Stimulated activated CD4-positive, alpha-beta T cell treated with anti-CD3 and anti-CD28 coated beads, Interleukin-15, amount 100 ng/mL, for 48 hours (primary cell): Measurements from ENCODE around the gene MAPKAPK2.

Source experiments
- DNase-seq, 2 donors: peaks; one replicate each; pipeline ENCODE4 v3.0.0-alpha.2; 2020; ENCODE audit warnings: low read depth in 2 of 2

MAPKAPK2 gene

GRCh38 chr1:206721454-206721853 lies 36.7 kb downstream of the MAPKAPK2 start:
- no peak for DNase-seq

- DNase-seq, result no peak
Measured at GRCh38 chr1:206722751-206723461, 38.2 kb downstream of the MAPKAPK2 start.

GRCh38 chr1:206723462-206723804 lies 38.7 kb downstream of the MAPKAPK2 start:
- no peak for DNase-seq

GRCh38 chr1:206723805-206724472 lies 39.2 kb downstream of the MAPKAPK2 start:
- no peak for DNase-seq

GRCh38 chr1:206725109-206725963 lies 40.6 kb downstream of the MAPKAPK2 start:
- DNase-seq, result peak in 1 of 2 donors; percentile 65

GRCh38 chr1:206727981-206728696 lies 43.4 kb downstream of the MAPKAPK2 start:
- DNase-seq, result no peak

GRCh38 chr1:206728697-206728987 lies 43.9 kb downstream of the MAPKAPK2 start:
- no peak for DNase-seq

- no peak for DNase-seq
Measured at GRCh38 chr1:206729050-206729449, 44.3 kb downstream of the MAPKAPK2 start.

GRCh38 chr1:206729507-206729906 lies 44.8 kb downstream of the MAPKAPK2 start:
- no peak for DNase-seq

GRCh38 chr1:206732508-206732907 lies 47.8 kb downstream of the MAPKAPK2 start:
- no peak for DNase-seq

GRCh38 chr1:206732992-206733391 lies 48.3 kb downstream of the MAPKAPK2 start:
- no peak for DNase-seq

GRCh38 chr1:206734499-206735142 lies 49.9 kb downstream of the MAPKAPK2 start:
- peak in 1 of 2 donors; percentile 71 for DNase-seq

GRCh38 chr1:206735553-206736031 lies 50.9 kb downstream of the MAPKAPK2 start:
- no peak for DNase-seq

- DNase-seq, result no peak
Measured at GRCh38 chr1:206736878-206737728, 52.4 kb downstream of the MAPKAPK2 start.

- DNase-seq, result no peak
Measured at GRCh38 chr1:206737729-206738201, 53.1 kb downstream of the MAPKAPK2 start.

GRCh38 chr1:206738370-206739366 lies 54.0 kb downstream of the MAPKAPK2 start:
- DNase-seq, result no peak

- DNase-seq, result peak in 1 of 2 donors; percentile 31
Measured at GRCh38 chr1:206739411-206740076, 54.8 kb downstream of the MAPKAPK2 start.

- no peak for DNase-seq
Measured at GRCh38 chr1:206741142-206741701, 56.5 kb downstream of the MAPKAPK2 start.
